Measurements from ENCODE around the gene DDX39B. TPM values are rescaled to one million over a fixed set of nuclear protein-coding genes. Genes with fewer than 3 reads are reported as not detected.
A peak's percentile ranks its signal among the peaks of the same experiment; 100 is the strongest.

The DDX39B gene
- total and polyA plus RNA-seq, 9 of the 15 experiments (the other 6 are each of a cell fraction or from before 2014, with no cell fraction given) = 479 to 869 (median 592) TPM

GRCh38 chr6:31485055-31485454 is 56.7 kb downstream of the DDX39B start:
- WGBS (ENCODE audit: insufficient coverage, low coverage, missing lambda C conversion rate) = 47% methylated on average over 1 of the region's 1 CpG
- Histone ChIP-seq H2AFZ (ENCODE audit: low read depth, low read length) (no peak overlapping the region), H3K36me3 (ENCODE audit: control insufficient read depth, insufficient read depth, low read length) (no peaks in the 10 kb centered on the region), H3K9me3 (replicated peaks; ENCODE audit: control insufficient read depth, insufficient read depth, low read depth, low read length) (no peaks in the 10 kb centered on the region), H3K27ac (ENCODE audit: extremely low read depth, low read depth, low read length) (no peak overlapping the region), H3K4me1 (replicated peaks in 1 of 2; ENCODE audit: control insufficient read depth in 2 of 2, insufficient read depth in 2 of 2, low read length in 2 of 2) (peaks cover 1 to 5% of the 10 kb centered on the region in 2 experiments; a peak in 4 of 5 replicates), H4K20me1 (replicated peaks; ENCODE audit: control insufficient read depth, insufficient read depth, low read length) (0 out of 2 replicates have a peak, but pooled peaks cover 4% of the 10 kb centered on the region), H3K79me2 (ENCODE audit: control insufficient read depth, insufficient read depth, low read length) (no peaks in the 10 kb centered on the region), H3K9me1 (ENCODE audit: control insufficient read depth, insufficient read depth, low read length) (no peaks in the 10 kb centered on the region), H3K4me2 (ENCODE audit: insufficient read depth, low read length) (no peak overlapping the region), H3K27me3 (ENCODE audit: control insufficient read depth in 2 of 2, insufficient read depth in 2 of 2, low read length in 2 of 2) (peaks cover 10 to 17% of the 10 kb centered on the region in 2 experiments; a peak in 4 of 5 replicates), H3K9ac (ENCODE audit: insufficient read depth in 1 of 2, low read depth in 2 of 2, low read length in 2 of 2) (no peak overlapping the region), H3K4me3 (no peak overlapping the region)
- intact Hi-C loops (cut with micrococcal nuclease) (loop anchor here (2.0 kb wide), 1 partner anchor 86 kb away; no protein-coding TSS in a partner anchor), in situ Hi-C loops (cut with MboI) (no loop called here)
- DNase-seq (ENCODE audit: extremely low read depth in 1 of 4, low spot score in 3 of 4) (no peak), FAIRE-seq (no peak), ATAC-seq (no peak)
- ChIA-PET CTCF (ENCODE audit: low intra/inter-chr PET ratio) (interaction anchor here (0.7 kb wide), 1 partner anchor 85 kb away, joined by 3 read pairs; no protein-coding TSS in a partner anchor), POLR2A (no interaction called here)
- no peak for TF ChIP-seq SMARCC2 (IDR thresholded peaks at IDR 0.05; ENCODE audit: low read depth)
- TF ChIP-seq PHB (CRISPR knock-in tag; IDR thresholded peaks at IDR 0.05) = no peak
- no peak for TF ChIP-seq HNRNPL (IDR thresholded peaks at IDR 0.05; ENCODE audit: low read depth, low read length)
- no peak for TF ChIP-seq CEBPG (CRISPR knock-in tag; IDR thresholded peaks at IDR 0.05)
- TF ChIP-seq CEBPG (tag; conservative IDR thresholded peaks at IDR 0.05 in 1 of 2, IDR thresholded peaks at IDR 0.05 in 1 of 2) = peak in 1 of 2 experiments; percentile 39; a peak in 1 of 4 replicates
- no peak for TF ChIP-seq ZNF609 (CRISPR knock-in tag; IDR thresholded peaks at IDR 0.05; ENCODE audit: borderline replicate concordance)
- TF ChIP-seq CBX2 (IDR thresholded peaks at IDR 0.05; ENCODE audit: insufficient read depth, low read length, poor library complexity, severe bottlenecking) = no peak
- no peak for TF ChIP-seq BMI1 (IDR thresholded peaks at IDR 0.05; ENCODE audit: low read length)
- no peak for TF ChIP-seq ZFPM2 (CRISPR knock-in tag; IDR thresholded peaks at IDR 0.05)
- no TSS peak for BruUV-seq (replicated peaks)
